Left lung (tissue), 10 donors: ENCODE data around the gene ARHGEF18. TPM values are rescaled to one million over a fixed set of nuclear protein-coding genes. Genes with fewer than 3 reads are reported as not detected.

ENCODE experiments used
- ATAC-seq: fragments of 200-7000 bp; cut with Tn5 transposase; one replicate; pipeline ENCODE4 v1.9.1; 2020; ENCODE audit warnings: moderate library complexity
- DNase-seq, 4 donors: peaks; one replicate each; pipeline ENCODE4 v3.0.0-alpha.2; 2013 to 2020
- H3K27ac ChIP-seq, 2 donors: fragments of 200-600 bp; sonication (generic) in 1 of 2; one replicate each; pipeline versions ENCODE4 v1.5.0 to v1.8.0; 2020 to 2021
- H3K27me3 ChIP-seq, 2 donors: fragments of 200-600 bp; sonication (generic) in 1 of 2; one replicate each; pipeline versions ENCODE4 v1.5.0 to v1.8.0; 2020 to 2021
- H3K36me3 ChIP-seq, 2 donors: fragments of 200-600 bp; sonication (generic) in 1 of 2; one replicate each; pipeline versions ENCODE4 v1.5.0 to v1.8.0; 2020 to 2021
- H3K4me1 ChIP-seq, 2 donors: fragments of 200-600 bp; one replicate each; pipeline ENCODE4 v1.8.0; 2021
- H3K4me3 ChIP-seq, 2 donors: fragments of 200-600 bp; sonication (generic) in 1 of 2; one replicate each; pipeline versions ENCODE4 v1.5.0 to v1.8.0; 2020 to 2021; ENCODE audit warnings: mild to moderate bottlenecking in 1 of 2
- H3K9me3 ChIP-seq, 2 donors: fragments of 200-600 bp; sonication (generic) in 1 of 2; one replicate each; pipeline versions ENCODE4 v1.5.0 to v1.8.0; 2020 to 2021
- CTCF ChIP-seq, 2 donors: fragments of 200-600 bp; sonication (generic) in 1 of 2; IDR thresholded peaks; one replicate each; pipeline versions ENCODE4 v1.5.0 to v1.8.0; 2021; ENCODE audit warnings: antibody characterized with exemption in 2 of 2
- intact Hi-C, 2 donors: fragments of 100-400 bp; cut with DNase I; formaldehyde crosslinking; loops; one replicate each; pipeline versions ENCODE4 v1.11.2 to v1.14.2; 2022
- polyA plus RNA-seq, 6 donors: library from polyadenylated mRNA; unstranded; fragments of 120-200 nt; gene quantifications; one replicate each; pipeline ENCODE4 v1.2.1, GENCODE V29; 2013; ENCODE audit not compliant: insufficient read length in 6 of 6
- total RNA-seq, 2 donors: library from RNA; stranded (reverse); fragmentation: NEBNext Ultra II Directional; extraction: Animal tissue kit (Norgen Biotek cat#: 25700); gene quantifications; one replicate each; pipeline ENCODE4 v1.2.1, GENCODE V29; 2021
- donor health status: DM: no; HTN: yes; CAD: no.
- donor health status: DM: no; HTN: no; CAD: no.

The ARHGEF18 gene
- total and polyA plus RNA-seq, 8 donors = 24.6 to 61.2 (median 32.1) TPM

GRCh38 chr19:7382694-7383093, 34.0 kb downstream of the ARHGEF18 start:
- intact Hi-C loops = no loop called here
- Histone ChIP-seq H3K9me3 (no peaks in the 10 kb centered on the region), H3K27me3 (no peaks in the 10 kb centered on the region), H3K4me1 (peaks cover 0 to 9% of the 10 kb centered on the region in 2 donors), H3K36me3 (peaks cover 0 to 17% of the 10 kb centered on the region in 2 donors), H3K27ac (no peak overlapping the region), H3K4me3 (no peak overlapping the region)
- no peak for TF ChIP-seq CTCF (IDR thresholded peaks at IDR 0.05)
- no peak for ATAC-seq
- no peak for DNase-seq

GRCh38 chr19:7383284-7383683, 34.5 kb downstream of the ARHGEF18 start:
- intact Hi-C loops = no loop called here
- Histone ChIP-seq H3K4me3 (no peak overlapping the region), H3K27me3 (no peaks in the 10 kb centered on the region), H3K36me3 (peaks cover 0 to 21% of the 10 kb centered on the region in 2 donors), H3K9me3 (no peaks in the 10 kb centered on the region), H3K27ac (no peak overlapping the region), H3K4me1 (peaks cover 0 to 9% of the 10 kb centered on the region in 2 donors)
- ATAC-seq = no peak
- TF ChIP-seq CTCF (IDR thresholded peaks at IDR 0.05) = no peak
- DNase-seq = no peak

- TF ChIP-seq CTCF (IDR thresholded peaks at IDR 0.05) = no peak
- H3K36me3 ChIP-seq = peaks cover 0 to 24% of the 10 kb centered on the region in 2 donors
- H3K27ac ChIP-seq = no peak overlapping the region
- intact Hi-C loops = no loop called here
- ATAC-seq (no peak), DNase-seq (no peak)
- no peaks in the 10 kb centered on the region for H3K27me3 ChIP-seq
- H3K4me1 ChIP-seq = peaks cover 0 to 9% of the 10 kb centered on the region in 2 donors
- H3K9me3 ChIP-seq = no peaks in the 10 kb centered on the region
- H3K4me3 ChIP-seq = no peak overlapping the region
These were observed 36.3 kb downstream of the ARHGEF18 start for GRCh38 chr19:7385062-7385461.

- peak; percentile 77 for ATAC-seq
- DNase-seq = no peak
- intact Hi-C loops = no loop called here
These were observed 37.6 kb downstream of the ARHGEF18 start for GRCh38 chr19:7386308-7386707.

GRCh38 chr19:7386769-7387168, 38.0 kb downstream of the ARHGEF18 start:
- TF ChIP-seq CTCF (IDR thresholded peaks at IDR 0.05) = no peak
- ATAC-seq = no peak

More at GRCh38 chr19:7386308-7386707, 37.6 kb downstream of the ARHGEF18 start:
- H3K4me1 ChIP-seq = peaks cover 0 to 9% of the 10 kb centered on the region in 2 donors
- no peak overlapping the region for H3K27ac ChIP-seq
- H3K9me3 ChIP-seq = no peaks in the 10 kb centered on the region
- no peak for TF ChIP-seq CTCF (IDR thresholded peaks at IDR 0.05)
- peaks cover 0 to 24% of the 10 kb centered on the region in 2 donors for H3K36me3 ChIP-seq
- no peak overlapping the region for H3K4me3 ChIP-seq
- H3K27me3 ChIP-seq = no peaks in the 10 kb centered on the region

More at GRCh38 chr19:7386769-7387168, 38.0 kb downstream of the ARHGEF18 start:
- Histone ChIP-seq H3K36me3 (peaks cover 0 to 24% of the 10 kb centered on the region in 2 donors), H3K4me1 (peaks cover 0 to 9% of the 10 kb centered on the region in 2 donors), H3K27me3 (no peaks in the 10 kb centered on the region), H3K9me3 (no peaks in the 10 kb centered on the region), H3K4me3 (no peak overlapping the region), H3K27ac (no peak overlapping the region)
- intact Hi-C loops = no loop called here
- DNase-seq = no peak
